ENCODE results near the gene CYGB. TPM values are rescaled to one million over a fixed set of nuclear protein-coding genes. Genes with fewer than 3 reads are reported as not detected.

CYGB gene
- total and polyA plus RNA-seq, 2 of the 13 experiments (the other 11 are each of a cell fraction or from before 2014, with no cell fraction given), result 18.9 to 27.1 TPM

DNA sequence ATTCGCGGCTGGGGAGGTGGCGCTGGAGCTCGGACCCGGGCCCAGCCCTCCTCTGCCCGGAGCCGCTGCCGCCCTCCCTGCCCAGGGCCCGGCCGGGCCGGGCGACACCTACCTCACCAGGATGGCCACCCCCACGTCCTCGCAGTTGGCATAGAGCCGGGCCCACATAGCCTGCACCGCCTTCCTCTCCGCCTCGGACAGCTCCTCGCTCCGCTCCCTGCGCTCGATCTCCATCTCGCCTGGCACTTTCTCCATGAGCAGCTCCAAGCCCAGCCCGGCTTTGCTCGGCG lies 276 bp downstream of the CYGB start:
- H3K4me3 ChIP-seq (replicated peaks in 1 of 3; ENCODE audit: insufficient read depth in 1 of 3, low read depth in 2 of 3, low read length in 3 of 3), result no peak overlapping the region
- ATAC-seq (no peak), FAIRE-seq (no peak), DNase-seq (ENCODE audit: low spot score) (no peak)
- no peak overlapping the region for H3K9ac ChIP-seq (ENCODE audit: insufficient read depth, low read depth, low read length)
- no peaks in the 10 kb centered on the region for H4K20me1 ChIP-seq (ENCODE audit: insufficient read depth, low read length)
- 97% methylated on average over 26 of the region's 26 CpGs for WGBS (ENCODE audit: low lambda C conversion rate)
- no TSS peak for BruUV-seq (replicated peaks)
- H2AFZ ChIP-seq (ENCODE audit: low read length), result no peak overlapping the region
- in situ Hi-C loops (cut with HindIII; ENCODE audit: extremely low pct_ligation_motif_present, low pct_unique_long_range_greater_than_20kb), result no loop called here
- H3K27me3 ChIP-seq (ENCODE audit: control insufficient read depth in 1 of 2, insufficient read depth in 2 of 2, low read length in 2 of 2), result no peaks in the 10 kb centered on the region
- no peak for TF ChIP-seq ZNF224 (CRISPR knock-in tag; IDR thresholded peaks at IDR 0.05)
- TF ChIP-seq ZNF547 (CRISPR knock-in tag; IDR thresholded peaks at IDR 0.05), result no peak
- TF ChIP-seq AGO2 (optimal IDR thresholded peaks at IDR 0.05; ENCODE audit: low read depth, low read length), result peak; percentile 28
- TF ChIP-seq, protein P1, sequence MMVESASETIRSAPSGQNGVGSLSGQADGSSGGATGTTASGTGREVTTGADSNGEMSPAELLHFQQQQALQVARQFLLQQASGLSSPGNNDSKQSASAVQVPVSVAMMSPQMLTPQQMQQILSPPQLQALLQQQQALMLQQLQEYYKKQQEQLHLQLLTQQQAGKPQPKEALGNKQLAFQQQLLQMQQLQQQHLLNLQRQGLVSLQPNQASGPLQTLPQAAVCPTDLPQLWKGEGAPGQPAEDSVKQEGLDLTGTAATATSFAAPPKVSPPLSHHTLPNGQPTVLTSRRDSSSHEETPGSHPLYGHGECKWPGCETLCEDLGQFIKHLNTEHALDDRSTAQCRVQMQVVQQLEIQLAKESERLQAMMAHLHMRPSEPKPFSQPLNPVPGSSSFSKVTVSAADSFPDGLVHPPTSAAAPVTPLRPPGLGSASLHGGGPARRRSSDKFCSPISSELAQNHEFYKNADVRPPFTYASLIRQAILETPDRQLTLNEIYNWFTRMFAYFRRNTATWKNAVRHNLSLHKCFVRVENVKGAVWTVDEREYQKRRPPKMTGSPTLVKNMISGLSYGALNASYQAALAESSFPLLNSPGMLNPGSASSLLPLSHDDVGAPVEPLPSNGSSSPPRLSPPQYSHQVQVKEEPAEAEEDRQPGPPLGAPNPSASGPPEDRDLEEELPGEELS (CRISPR knock-in tag; IDR thresholded peaks at IDR 0.05), result no peak
- no peak for TF ChIP-seq E2F5 (CRISPR knock-in tag; conservative IDR thresholded peaks at IDR 0.05)
- TF ChIP-seq THYN1 (CRISPR knock-in tag; IDR thresholded peaks at IDR 0.05; ENCODE audit: borderline replicate concordance, low read depth), result no peak
- TF ChIP-seq, protein P2, sequence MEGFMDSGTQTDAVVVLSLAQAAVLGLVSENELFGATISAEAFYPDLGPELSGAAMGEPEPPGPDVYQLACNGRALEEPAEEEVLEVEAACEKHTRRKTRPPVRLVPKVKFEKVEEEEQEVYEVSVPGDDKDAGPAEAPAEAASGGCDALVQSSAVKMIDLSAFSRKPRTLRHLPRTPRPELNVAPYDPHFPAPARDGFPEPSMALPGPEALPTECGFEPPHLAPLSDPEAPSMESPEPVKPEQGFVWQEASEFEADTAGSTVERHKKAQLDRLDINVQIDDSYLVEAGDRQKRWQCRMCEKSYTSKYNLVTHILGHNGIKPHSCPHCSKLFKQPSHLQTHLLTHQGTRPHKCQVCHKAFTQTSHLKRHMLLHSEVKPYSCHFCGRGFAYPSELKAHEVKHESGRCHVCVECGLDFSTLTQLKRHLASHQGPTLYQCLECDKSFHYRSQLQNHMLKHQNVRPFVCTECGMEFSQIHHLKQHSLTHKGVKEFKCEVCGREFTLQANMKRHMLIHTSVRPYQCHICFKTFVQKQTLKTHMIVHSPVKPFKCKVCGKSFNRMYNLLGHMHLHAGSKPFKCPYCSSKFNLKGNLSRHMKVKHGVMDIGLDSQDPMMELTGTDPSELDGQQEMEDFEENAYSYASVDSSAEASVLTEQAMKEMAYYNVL (CRISPR knock-in tag; IDR thresholded peaks at IDR 0.05; ENCODE audit: borderline replicate concordance), result no peak
- no peak for TF ChIP-seq THAP11 (CRISPR knock-in tag; IDR thresholded peaks at IDR 0.05)
- TF ChIP-seq, protein P3, sequence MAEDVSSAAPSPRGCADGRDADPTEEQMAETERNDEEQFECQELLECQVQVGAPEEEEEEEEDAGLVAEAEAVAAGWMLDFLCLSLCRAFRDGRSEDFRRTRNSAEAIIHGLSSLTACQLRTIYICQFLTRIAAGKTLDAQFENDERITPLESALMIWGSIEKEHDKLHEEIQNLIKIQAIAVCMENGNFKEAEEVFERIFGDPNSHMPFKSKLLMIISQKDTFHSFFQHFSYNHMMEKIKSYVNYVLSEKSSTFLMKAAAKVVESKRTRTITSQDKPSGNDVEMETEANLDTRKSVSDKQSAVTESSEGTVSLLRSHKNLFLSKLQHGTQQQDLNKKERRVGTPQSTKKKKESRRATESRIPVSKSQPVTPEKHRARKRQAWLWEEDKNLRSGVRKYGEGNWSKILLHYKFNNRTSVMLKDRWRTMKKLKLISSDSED (CRISPR knock-in tag; IDR thresholded peaks at IDR 0.05), result no peak
- CTCF ChIA-PET (ENCODE audit: low intra/inter-chr PET ratio, low total read pairs), result no interaction called here
- H3K4me2 ChIP-seq (ENCODE audit: low read depth, low read length), result no peak overlapping the region
- intact Hi-C loops (cut with micrococcal nuclease; ENCODE audit: unreplicated experiment), result no loop called here
- H3K36me3 ChIP-seq (replicated peaks in 1 of 2; ENCODE audit: control insufficient read depth in 1 of 2, insufficient read depth in 2 of 2, low read length in 2 of 2), result peaks cover 1% of the 10 kb centered on the region in 2 experiments; a peak in 2 of 5 replicates
- H3K27ac ChIP-seq (ENCODE audit: extremely low read length, insufficient read depth, low read length), result no peak overlapping the region
- H3K79me2 ChIP-seq (ENCODE audit: insufficient read depth, low read length), result no peaks in the 10 kb centered on the region
- POLR2A ChIA-PET, result interaction anchor here (2.0 to 5.0 kb wide), 2 partner anchors 9 to 10 kb away, joined by 6 to 30 read pairs; no protein-coding TSS in a partner anchor
- H3K9me3 ChIP-seq (ENCODE audit: low read length), result no peaks in the 10 kb centered on the region
- H3K4me1 ChIP-seq (ENCODE audit: insufficient read depth, low read length), result peaks cover 44% of the 10 kb centered on the region
